B cell (primary cell): ENCODE results near the gene BRD9. TPM values are rescaled to one million over a fixed set of nuclear protein-coding genes. Genes with fewer than 3 reads are reported as not detected.
"Not testable (repeated sequence)": the region's sequence is repeated elsewhere in the genome, so short reads cannot be mapped to it uniquely, and the experiment has no call there.

Experiments
- ATAC-seq: fragments of 200-7000 bp; cut with Tn5 transposase; one replicate; pipeline ENCODE4 v1.10.0; 2021; ENCODE audit warnings: low read depth, mild to moderate bottlenecking, moderate number of reproducible peaks, moderate library complexity
- CTCF ChIA-PET: fragments of 350-600 bp; sonication (Branson Sonifier 250); formaldehyde crosslinking; loops from one replicate; lab custom pipeline; 2021; ENCODE audit warnings: antibody characterized with exemption, inconsistent platforms; lab: Charles Lee
- POLR2A ChIA-PET: fragments of 350-600 bp; sonication (Branson Sonifier 250); formaldehyde crosslinking; loops from one replicate; lab custom pipeline; 2021; ENCODE audit warnings: antibody characterized with exemption; lab: Charles Lee
- DNase-seq: peaks from one replicate; pipeline ENCODE4 v3.0.0; 2013
- H2AFZ ChIP-seq: 2 replicates; pipeline ENCODE4 v1.6.1; 2012; ENCODE audit warnings: mild to moderate bottlenecking, low read depth, low read length; ENCODE audit not compliant: insufficient read depth, poor library complexity, severe bottlenecking
- H3K27ac ChIP-seq, 2 donors: 1 replicate in 1 of 2; 2 replicates in 1 of 2; pipeline ENCODE4 v1.5.1; 2012 to 2013; ENCODE audit warnings: low read length in 2 of 2, mild to moderate bottlenecking in 2 of 2, moderate library complexity in 1 of 2
- H3K27me3 ChIP-seq, 4 experiments: fragments of 200-600 bp in 1 of 4; sonication (generic) in 1 of 4; replicated peaks in 1 of 4; 1 replicate in 2 of 4; 2 replicates in 2 of 4; pipeline versions ENCODE4 v1.6.1 to v1.7.0; 2013 to 2016; ENCODE audit warnings: low read length in 3 of 4, mild to moderate bottlenecking in 2 of 4, mixed read lengths in 1 of 4, moderate library complexity in 1 of 4; ENCODE audit not compliant: insufficient read depth in 4 of 4, control insufficient read depth in 3 of 4; ENCODE audit errors: control extremely low read depth in 1 of 4
- H3K36me3 ChIP-seq, 2 experiments: replicated peaks in 1 of 2; 1 replicate in 1 of 2; 2 replicates in 1 of 2; pipeline versions ENCODE4 v1.6.1 to v1.7.1; 2013; ENCODE audit warnings: low read length in 1 of 2; ENCODE audit not compliant: insufficient read depth in 2 of 2, control insufficient read depth in 1 of 2; ENCODE audit errors: control extremely low read depth in 1 of 2, extremely low read depth in 1 of 2
- H3K4me1 ChIP-seq, 2 donors: fragments of 200-600 bp in 1 of 2; sonication (generic) in 1 of 2; 1 replicate in 1 of 2; 2 replicates in 1 of 2; pipeline versions ENCODE4 v1.5.1 to v1.6.1; 2013 to 2017; ENCODE audit warnings: low read length in 2 of 2; ENCODE audit not compliant: control insufficient read depth in 2 of 2, insufficient read depth in 2 of 2
- H3K4me2 ChIP-seq: replicated peaks from 2 replicates; pipeline ENCODE3; 2012; ENCODE audit warnings: mild to moderate bottlenecking, low read depth, low read length; ENCODE audit not compliant: poor library complexity, severe bottlenecking
- H3K4me3 ChIP-seq, 5 experiments: fragments of 200-600 bp in 1 of 5; sonication (generic) in 1 of 5; 1 replicate in 3 of 5; 2 replicates in 2 of 5; pipeline versions ENCODE4 v1.5.1 to v1.7.0; 2011 to 2016; ENCODE audit warnings: low read length in 4 of 5, mild to moderate bottlenecking in 4 of 5, low read depth in 2 of 5, control low read depth in 1 of 5, moderate library complexity in 1 of 5; ENCODE audit not compliant: insufficient read depth in 1 of 5; ENCODE audit errors: control extremely low read depth in 1 of 5, extremely low read depth in 1 of 5
- H3K79me2 ChIP-seq: fragments of 200-600 bp; sonication (generic); one replicate; pipeline ENCODE4 v1.6.0; 2016; ENCODE audit warnings: low read length; ENCODE audit not compliant: control insufficient read depth, insufficient read depth
- H3K9ac ChIP-seq: fragments of 200-600 bp; sonication (generic); 2 replicates; pipeline ENCODE4 v1.6.1; 2017; ENCODE audit warnings: mild to moderate bottlenecking, low read length, moderate library complexity
- H3K9me3 ChIP-seq, 3 donors: one replicate each; pipeline versions ENCODE4 v1.6.1 to v1.7.1; 2013; ENCODE audit warnings: low read length in 2 of 3; ENCODE audit not compliant: control insufficient read depth in 2 of 3, insufficient read depth in 1 of 3; ENCODE audit errors: control extremely low read depth in 1 of 3
- H4K20me1 ChIP-seq: 2 replicates; pipeline ENCODE4 v1.6.0; 2012; ENCODE audit warnings: mild to moderate bottlenecking, low read length; ENCODE audit not compliant: insufficient read depth, control insufficient read depth, poor library complexity, severe bottlenecking
- H3K27ac Mint-ChIP-seq: one replicate; pipeline ENCODE4 v1.8.0; 2021; ENCODE audit warnings: mixed read lengths
- H3K27me3 Mint-ChIP-seq: one replicate; pipeline ENCODE4 v1.8.0; 2021; ENCODE audit warnings: mixed read lengths
- H3K4me1 Mint-ChIP-seq: one replicate; pipeline ENCODE4 v1.8.0; 2021; ENCODE audit warnings: mixed read lengths
- H3K4me3 Mint-ChIP-seq: one replicate; pipeline ENCODE4 v1.8.0; 2021; ENCODE audit warnings: mixed read lengths
- H3K9me3 Mint-ChIP-seq: one replicate; pipeline ENCODE4 v1.8.0; 2022; ENCODE audit warnings: mixed read lengths; ENCODE audit not compliant: insufficient read depth
- EZH2 ChIP-seq: IDR thresholded peaks from 2 replicates; pipeline ENCODE4 v1.6.1; 2012; ENCODE audit warnings: borderline replicate concordance, low read depth, mild to moderate bottlenecking, moderate library complexity, low read length; ENCODE audit not compliant: insufficient read depth, poor library complexity, severe bottlenecking
- whole genome bisulfite sequencing: methylation state at CpG from one replicate; pipeline ENCODE4 v1.1.5; 2013; ENCODE audit warnings: missing lambda C conversion rate; ENCODE audit not compliant: insufficient coverage; 5-methylcytosine and 5-hydroxymethylcytosine counted together
- intact Hi-C: fragments of 100-400 bp; cut with micrococcal nuclease; formaldehyde crosslinking; loops from one replicate; pipeline ENCODE4 v1.10.0; 2022
- polyA plus RNA-seq: library from polyadenylated mRNA; depleted of rRNA; stranded (reverse); fragments of >200 nt; gene quantifications from 2 replicates; pipeline ENCODE4 v1.2.3, GENCODE V29; 2012
- total RNA-seq, 2 donors: library from RNA; stranded (reverse); fragments of 120-200 nt in 1 of 2; gene quantifications; 1 replicate in 1 of 2; 2 replicates in 1 of 2; pipeline versions ENCODE4 v1.2.3 to v1.2.4, GENCODE V29; 2013 to 2022
- TF ChIP-seq, protein P1 (sequence below): fragments of 200-600 bp; IDR thresholded peaks from one replicate; pipeline ENCODE4 v1.8.0; 2022; ENCODE audit warnings: antibody characterized with exemption, mild to moderate bottlenecking

BRD9 gene
- total and polyA plus RNA-seq, 2 donors (not counting 1 experiment from before 2014, with no cell fraction given) = 28.3 to 68.6 TPM

DNA sequence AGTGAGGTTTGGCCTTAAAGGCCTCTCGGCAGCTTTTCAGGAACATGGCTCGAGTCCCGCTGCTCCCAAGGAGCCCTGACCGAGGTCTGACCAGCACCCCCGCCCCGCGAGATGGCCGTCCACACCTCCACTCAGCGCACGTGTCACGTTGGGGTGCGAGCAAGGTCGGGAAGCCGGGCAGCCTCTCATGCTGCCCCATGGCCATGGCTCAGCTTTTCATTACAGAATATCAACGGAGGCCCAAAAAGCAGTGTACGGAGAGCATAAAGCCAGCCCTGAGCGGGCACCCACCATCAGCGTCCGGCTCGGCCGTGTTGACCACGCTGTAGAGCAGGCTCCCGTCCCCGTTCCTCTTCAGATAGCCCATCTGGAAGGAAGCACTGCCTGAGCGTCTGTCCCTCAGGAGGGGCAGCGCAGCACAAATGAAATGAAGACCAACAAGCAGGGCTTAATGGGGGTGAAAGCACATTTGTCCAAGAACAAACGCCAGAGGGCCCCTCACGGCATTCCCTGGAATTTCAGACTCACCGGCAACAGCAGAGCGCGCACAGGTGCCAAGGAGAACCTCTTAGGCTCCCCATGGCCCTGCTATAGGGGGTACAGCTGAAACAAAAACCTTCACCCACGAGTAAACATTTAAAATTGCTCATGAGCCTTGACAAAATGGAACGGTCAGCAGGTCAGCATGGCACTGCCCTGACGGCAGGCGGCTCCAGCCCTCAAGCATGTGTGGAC, 11.6 kb downstream of the BRD9 start:
- H3K4me3 Mint-ChIP-seq = no peak overlapping the region
- no peaks in the 10 kb centered on the region for H3K27me3 Mint-ChIP-seq
- intact Hi-C loops = no loop called here
- DNase-seq = no peak
- Histone ChIP-seq H3K27ac (no peak overlapping the region), H3K27me3 (no peaks in the 10 kb centered on the region), H3K36me3 (peaks cover 5 to 71% of the 10 kb centered on the region in 2 experiments), H3K4me1 (no peaks in the 10 kb centered on the region), H3K9ac (no peak overlapping the region), H3K4me3 (no peak overlapping the region), H3K79me2 (peaks cover 31% of the 10 kb centered on the region), H4K20me1 (peaks cover 46% of the 10 kb centered on the region), H2AFZ (no peak overlapping the region), H3K9me3 (peaks cover 0 to 9% (median 0%) of the 10 kb centered on the region in 3 donors), H3K4me2 (no peak overlapping the region)
- H3K4me1 Mint-ChIP-seq = peaks cover 5% of the 10 kb centered on the region
- ChIA-PET CTCF (no interaction called here), POLR2A (no interaction called here)
- no peaks in the 10 kb centered on the region for H3K9me3 Mint-ChIP-seq
- no peak for TF ChIP-seq EZH2
- TF ChIP-seq, protein P1, sequence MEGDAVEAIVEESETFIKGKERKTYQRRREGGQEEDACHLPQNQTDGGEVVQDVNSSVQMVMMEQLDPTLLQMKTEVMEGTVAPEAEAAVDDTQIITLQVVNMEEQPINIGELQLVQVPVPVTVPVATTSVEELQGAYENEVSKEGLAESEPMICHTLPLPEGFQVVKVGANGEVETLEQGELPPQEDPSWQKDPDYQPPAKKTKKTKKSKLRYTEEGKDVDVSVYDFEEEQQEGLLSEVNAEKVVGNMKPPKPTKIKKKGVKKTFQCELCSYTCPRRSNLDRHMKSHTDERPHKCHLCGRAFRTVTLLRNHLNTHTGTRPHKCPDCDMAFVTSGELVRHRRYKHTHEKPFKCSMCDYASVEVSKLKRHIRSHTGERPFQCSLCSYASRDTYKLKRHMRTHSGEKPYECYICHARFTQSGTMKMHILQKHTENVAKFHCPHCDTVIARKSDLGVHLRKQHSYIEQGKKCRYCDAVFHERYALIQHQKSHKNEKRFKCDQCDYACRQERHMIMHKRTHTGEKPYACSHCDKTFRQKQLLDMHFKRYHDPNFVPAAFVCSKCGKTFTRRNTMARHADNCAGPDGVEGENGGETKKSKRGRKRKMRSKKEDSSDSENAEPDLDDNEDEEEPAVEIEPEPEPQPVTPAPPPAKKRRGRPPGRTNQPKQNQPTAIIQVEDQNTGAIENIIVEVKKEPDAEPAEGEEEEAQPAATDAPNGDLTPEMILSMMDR = no peak
- H3K27ac Mint-ChIP-seq = no peak overlapping the region
- ATAC-seq = no peak
- WGBS = 98% methylated on average over 35 of the region's 35 CpGs

DNA sequence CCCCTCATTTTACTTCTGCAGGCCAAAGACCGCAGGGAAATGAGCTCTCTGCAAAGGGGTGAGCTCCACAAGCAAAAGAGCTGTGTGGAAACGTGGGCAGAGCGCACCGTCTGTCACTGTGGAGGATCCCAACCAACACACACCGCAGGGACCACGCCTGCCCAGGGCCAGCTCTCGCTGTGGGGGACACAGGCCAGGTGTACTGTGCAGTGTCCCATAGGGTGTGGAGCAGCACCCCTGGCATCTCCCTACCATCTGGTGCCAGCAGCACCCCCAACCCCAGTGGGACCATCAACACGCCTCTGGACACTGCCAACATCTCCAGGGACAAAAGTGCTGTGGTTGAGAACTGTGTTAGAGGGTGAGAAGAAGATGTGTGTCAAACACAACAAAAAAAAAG, 13.9 kb downstream of the BRD9 start:
- H3K9ac ChIP-seq, H3K27me3 Mint-ChIP-seq, H3K9me3 ChIP-seq, intact Hi-C loops, H3K4me1 Mint-ChIP-seq, POLR2A ChIA-PET, H3K4me3 Mint-ChIP-seq, H3K4me1 ChIP-seq, CTCF ChIA-PET, H3K27me3 ChIP-seq, H2AFZ ChIP-seq, H3K27ac ChIP-seq, H3K27ac Mint-ChIP-seq, DNase-seq, ATAC-seq, H3K9me3 Mint-ChIP-seq, H3K4me3 ChIP-seq, H3K4me2 ChIP-seq: not testable (repeated sequence)
- peaks cover 15% of the 10 kb centered on the region for H3K79me2 ChIP-seq
- peaks cover 7 to 60% of the 10 kb centered on the region in 2 experiments for H3K36me3 ChIP-seq
- H4K20me1 ChIP-seq = peaks cover 31% of the 10 kb centered on the region
- WGBS = no CpG with 5 or more reads among the region's 8 CpGs
